ENCODE results near the gene CYP21A2.
"Not testable (repeated sequence)": the region's sequence is repeated elsewhere in the genome, so short reads cannot be mapped to it uniquely, and the experiment has no call there.

- TF ChIP-seq ZFP30, ZNF70 (CRISPR knock-in tag; IDR thresholded peaks at IDR 0.05): not testable (repeated sequence)
Observed at GRCh38 chr6:31994421-31994820, 43.8 kb upstream of the CYP21A2 start.
